Urinary bladder (tissue), 4 donors: ENCODE results near the gene UBE2E3. TPM values are rescaled to one million over a fixed set of nuclear protein-coding genes. Genes with fewer than 3 reads are reported as not detected.
"Not testable (repeated sequence)": the region's sequence is repeated elsewhere in the genome, so short reads cannot be mapped to it uniquely, and the experiment has no call there.

Experiments used
- DNase-seq: peaks from one replicate; pipeline ENCODE4 v3.0.0-alpha.2; 2015; ENCODE audit errors: extremely low spot score
- H3K27ac ChIP-seq: one replicate; pipeline ENCODE4 v1.5.1; 2013; ENCODE audit warnings: low read depth, mild to moderate bottlenecking, moderate library complexity
- H3K36me3 ChIP-seq: one replicate; pipeline ENCODE4 v1.6.1; 2013; ENCODE audit warnings: mild to moderate bottlenecking, moderate library complexity; ENCODE audit not compliant: insufficient read depth
- H3K4me1 ChIP-seq: one replicate; pipeline ENCODE4 v1.6.1; 2013; ENCODE audit warnings: mild to moderate bottlenecking, moderate library complexity; ENCODE audit not compliant: insufficient read depth
- H3K4me3 ChIP-seq: one replicate; pipeline ENCODE4 v1.5.1; 2013; ENCODE audit warnings: low read depth, low read length
- WGBS: extraction: QIAGEN DNeasy Blood & Tissue Kit; methylation state at CpG from one replicate; pipeline ENCODE4 v1.1.7; 2013; 5-methylcytosine and 5-hydroxymethylcytosine counted together
- polyA plus RNA-seq: library from polyadenylated mRNA; stranded (reverse); fragments of 200-250 nt; gene quantifications from one replicate; pipeline ENCODE4 v1.2.3, GENCODE V29; 2013
- total RNA-seq: library from RNA; depleted of rRNA; stranded (reverse); fragments of >200 nt; gene quantifications from one replicate; pipeline ENCODE4 v1.2.3, GENCODE V29; 2014
- donor health status: healthy with polysubstance abuse.
- donor health status: healthy.

Gene UBE2E3
- total and polyA plus RNA-seq, 2 donors = 72.3 to 123 TPM

- WGBS = 95% methylated on average over 4 of the region's 4 CpGs
- not testable (repeated sequence) for DNase-seq, H3K4me1 ChIP-seq
Measured at GRCh38 chr2:181091920-181092319, 111.5 kb downstream of the UBE2E3 start.

DNA sequence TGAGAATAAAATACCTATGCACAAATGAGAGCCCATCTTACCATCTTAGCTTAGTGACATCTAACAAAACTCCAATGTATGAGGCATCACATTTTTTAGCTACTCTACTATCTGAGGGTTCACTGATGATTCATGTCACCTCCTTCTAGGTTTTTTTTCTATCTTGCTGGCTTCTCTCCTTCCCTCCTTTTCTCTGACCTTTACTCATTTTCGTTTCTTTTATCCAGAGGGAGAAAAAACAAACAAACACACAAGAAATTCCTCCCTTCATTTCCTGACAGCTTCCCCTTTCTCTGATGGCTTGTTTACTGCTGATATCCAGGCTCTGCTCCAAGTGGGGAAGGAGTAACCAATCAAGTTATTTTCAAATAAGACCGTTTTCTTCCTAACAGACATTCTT is 115.1 kb downstream of the UBE2E3 start:
- Histone ChIP-seq H3K36me3 (no peaks in the 10 kb centered on the region), H3K4me1 (no peaks in the 10 kb centered on the region), H3K27ac (no peak overlapping the region), H3K4me3 (no peak overlapping the region)
- WGBS = 35% methylated on average over 2 of the region's 2 CpGs
- no peak for DNase-seq

More at GRCh38 chr2:181091920-181092319, 111.5 kb downstream of the UBE2E3 start:
- not testable (repeated sequence) for H3K27ac ChIP-seq, H3K4me3 ChIP-seq, H3K36me3 ChIP-seq

GRCh38 chr2:181103659-181104058 is 123.3 kb downstream of the UBE2E3 start:
- Histone ChIP-seq H3K4me1 (no peaks in the 10 kb centered on the region), H3K27ac (no peak overlapping the region), H3K36me3 (no peaks in the 10 kb centered on the region), H3K4me3 (no peak overlapping the region)
- DNase-seq = no peak

DNA sequence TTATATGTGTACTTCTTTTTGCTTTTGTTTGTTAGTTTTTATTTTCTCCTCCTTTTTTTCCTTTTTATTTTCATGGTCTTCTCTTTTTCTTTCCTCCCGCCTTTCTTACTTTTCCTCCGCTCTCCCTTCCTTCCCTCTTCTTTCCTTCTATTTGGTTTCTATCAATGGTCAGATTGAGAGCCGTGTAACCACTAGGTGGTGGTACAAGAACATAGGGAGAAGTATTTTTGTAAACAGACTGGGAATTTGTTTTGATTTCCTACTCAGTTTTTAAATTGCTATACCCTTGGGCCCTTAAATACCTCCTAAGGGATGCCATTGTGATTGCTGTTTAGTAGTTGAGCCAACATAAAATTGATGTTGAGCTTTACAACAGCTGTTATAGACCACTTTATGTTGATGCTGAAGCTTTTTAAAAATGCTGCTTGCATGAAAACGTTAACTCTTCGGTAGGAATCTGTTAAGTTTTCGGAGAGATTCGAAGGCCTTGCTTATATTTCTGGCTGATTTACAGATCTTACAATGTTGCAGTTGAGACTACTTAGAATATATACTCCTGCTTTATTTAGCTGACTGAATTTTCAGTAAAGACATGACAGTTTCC is 124.2 kb downstream of the UBE2E3 start:
- no peak overlapping the region for H3K27ac ChIP-seq
- no peaks in the 10 kb centered on the region for H3K36me3 ChIP-seq
- WGBS = 67% methylated on average over 7 of the region's 7 CpGs
- no peak overlapping the region for H3K4me3 ChIP-seq
- no peaks in the 10 kb centered on the region for H3K4me1 ChIP-seq
- DNase-seq = peak; percentile 18

GRCh38 chr2:181105562-181105961 is 125.2 kb downstream of the UBE2E3 start:
- H3K4me1 ChIP-seq = no peaks in the 10 kb centered on the region
- no peaks in the 10 kb centered on the region for H3K36me3 ChIP-seq
- H3K27ac ChIP-seq = no peak overlapping the region
- 76% methylated on average over 2 of the region's 2 CpGs for WGBS
- H3K4me3 ChIP-seq = no peak overlapping the region
- no peak for DNase-seq

DNA sequence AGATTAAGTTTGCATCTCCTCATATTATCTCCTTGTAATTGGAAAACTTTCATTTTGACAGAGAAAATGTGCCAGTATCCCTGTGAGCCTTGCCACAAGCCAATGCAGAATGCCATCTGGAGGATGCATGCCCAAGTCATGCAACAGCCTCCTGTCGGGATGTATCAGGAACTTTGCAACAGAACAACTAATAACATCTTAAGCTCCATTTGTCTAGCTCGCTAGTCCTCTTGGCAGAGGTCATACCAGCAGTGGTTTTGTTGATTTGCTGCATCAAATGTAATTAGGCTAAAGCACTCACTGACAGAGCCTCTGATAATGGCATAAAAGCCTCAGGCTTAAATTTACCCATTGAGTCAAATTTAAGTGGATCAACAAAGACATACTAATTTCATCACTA is 125.8 kb downstream of the UBE2E3 start:
- 84% methylated on average over 2 of the region's 2 CpGs for WGBS
- H3K4me1 ChIP-seq = no peaks in the 10 kb centered on the region
- DNase-seq = no peak
- no peak overlapping the region for H3K27ac ChIP-seq
- no peaks in the 10 kb centered on the region for H3K36me3 ChIP-seq
- no peak overlapping the region for H3K4me3 ChIP-seq

DNA sequence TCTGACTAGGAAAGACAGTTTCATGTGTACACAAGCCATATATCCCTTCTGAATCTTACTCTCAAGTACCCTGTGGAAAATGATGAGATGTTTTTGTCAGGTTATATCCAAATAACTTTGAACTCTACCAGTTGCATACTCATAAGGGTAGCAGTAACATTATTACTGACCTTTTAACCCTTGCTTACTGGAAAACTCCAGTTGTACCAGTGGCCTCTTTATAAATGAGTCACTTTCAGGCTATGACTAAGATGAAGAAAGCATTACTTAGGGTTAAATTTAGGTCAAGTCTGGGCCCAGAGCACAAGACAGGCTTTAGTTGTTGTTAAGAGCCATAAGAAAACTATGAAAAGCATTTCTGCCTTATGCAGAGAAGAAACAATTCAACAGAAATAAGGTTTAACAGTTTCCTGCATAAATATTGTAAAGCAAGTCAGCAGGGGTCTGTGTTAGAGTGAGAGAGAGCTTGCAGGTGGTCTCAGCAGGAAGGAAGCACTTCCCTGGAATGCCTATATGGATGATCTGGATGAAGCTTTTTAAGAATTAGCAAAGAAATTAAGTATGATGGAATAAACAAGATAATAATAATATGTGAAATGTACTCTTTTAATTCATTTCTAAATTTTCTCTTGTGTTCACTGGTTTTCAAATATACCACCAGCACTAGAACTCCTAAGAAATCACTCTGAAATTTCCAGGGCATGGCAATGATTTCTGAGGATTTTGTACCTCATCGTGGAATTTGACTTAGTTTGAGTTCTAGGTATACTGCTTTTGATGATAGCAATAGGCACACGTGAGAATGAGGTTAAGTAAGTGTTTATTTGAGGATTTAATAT is 126.6 kb downstream of the UBE2E3 start:
- no peak overlapping the region for H3K4me3 ChIP-seq
- no peak for DNase-seq

GRCh38 chr2:181107628-181107945 is 127.2 kb downstream of the UBE2E3 start:
- Histone ChIP-seq H3K4me3 (no peak overlapping the region), H3K4me1 (no peaks in the 10 kb centered on the region), H3K27ac (no peak overlapping the region), H3K36me3 (no peaks in the 10 kb centered on the region)
- WGBS = 96% methylated on average over 1 of the region's 1 CpG
- no peak for DNase-seq

More for the DNA sequence above, 126.6 kb downstream of the UBE2E3 start:
- WGBS = 74% methylated on average over 2 of the region's 2 CpGs
- Histone ChIP-seq H3K27ac (no peak overlapping the region), H3K36me3 (no peaks in the 10 kb centered on the region), H3K4me1 (no peaks in the 10 kb centered on the region)

DNA sequence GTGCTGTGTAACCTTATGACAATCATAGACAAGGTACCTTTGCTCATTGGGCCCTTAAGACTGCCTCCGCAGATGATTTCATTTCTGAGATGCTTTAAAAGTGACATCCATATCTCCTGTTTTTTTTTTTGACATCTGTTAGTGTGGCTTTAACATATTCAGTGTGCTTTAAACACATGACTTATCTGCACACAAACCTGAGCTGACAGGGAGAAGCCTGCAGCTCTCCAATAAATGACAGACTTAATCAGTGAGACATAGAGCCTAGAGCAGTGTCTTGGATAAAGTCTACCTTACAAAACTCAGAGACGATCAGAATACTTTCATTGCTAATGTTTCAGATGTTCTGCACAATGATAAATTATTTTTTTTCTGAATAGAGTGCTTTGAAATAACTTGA is 130.7 kb downstream of the UBE2E3 start:
- H3K4me1 ChIP-seq = no peaks in the 10 kb centered on the region
- WGBS = 60% methylated on average over 2 of the region's 2 CpGs
- no peak overlapping the region for H3K4me3 ChIP-seq
- H3K27ac ChIP-seq = no peak overlapping the region
- DNase-seq = no peak
- no peaks in the 10 kb centered on the region for H3K36me3 ChIP-seq

- no peaks in the 10 kb centered on the region for H3K4me1 ChIP-seq
- WGBS = 93% methylated on average over 1 of the region's 1 CpG
- DNase-seq = no peak
- no peaks in the 10 kb centered on the region for H3K36me3 ChIP-seq
- no peak overlapping the region for H3K4me3 ChIP-seq
- no peak overlapping the region for H3K27ac ChIP-seq
Measured at GRCh38 chr2:181112916-181113315, 132.5 kb downstream of the UBE2E3 start.
